NCI-H2029 treated with DMSO at 0.1 percent for 48 hours (cell line): ENCODE measurements around the gene UBAC2.
"Not testable (repeated sequence)": the region's sequence is repeated elsewhere in the genome, so short reads cannot be mapped to it uniquely, and the experiment has no call there.

Experiments used
- DNase-seq: peaks from one replicate; lab custom pipeline; 2025; lab: John Stamatoyannopoulos, UW

Gene UBAC2

DNA sequence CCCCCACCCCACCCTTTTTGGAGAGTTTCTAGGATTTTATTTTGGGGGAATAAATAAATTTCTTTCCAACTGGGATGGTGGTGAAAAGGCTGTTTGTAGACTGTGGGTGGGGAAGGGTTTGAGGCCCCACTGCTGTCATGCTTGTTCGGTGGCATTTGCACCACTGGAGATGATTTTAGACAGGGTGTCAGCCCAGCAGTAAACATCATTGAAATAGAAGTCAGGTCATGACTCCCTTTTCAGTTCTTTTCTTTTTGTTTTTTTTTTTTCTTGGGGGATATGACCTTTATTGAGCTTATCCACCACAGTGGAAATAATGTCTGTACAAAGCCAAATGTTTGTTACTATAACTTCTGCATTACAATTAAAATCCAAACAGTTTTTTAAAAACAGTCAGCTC, 14.1 kb downstream of the UBAC2 start:
- DNase-seq, result no peak

DNA sequence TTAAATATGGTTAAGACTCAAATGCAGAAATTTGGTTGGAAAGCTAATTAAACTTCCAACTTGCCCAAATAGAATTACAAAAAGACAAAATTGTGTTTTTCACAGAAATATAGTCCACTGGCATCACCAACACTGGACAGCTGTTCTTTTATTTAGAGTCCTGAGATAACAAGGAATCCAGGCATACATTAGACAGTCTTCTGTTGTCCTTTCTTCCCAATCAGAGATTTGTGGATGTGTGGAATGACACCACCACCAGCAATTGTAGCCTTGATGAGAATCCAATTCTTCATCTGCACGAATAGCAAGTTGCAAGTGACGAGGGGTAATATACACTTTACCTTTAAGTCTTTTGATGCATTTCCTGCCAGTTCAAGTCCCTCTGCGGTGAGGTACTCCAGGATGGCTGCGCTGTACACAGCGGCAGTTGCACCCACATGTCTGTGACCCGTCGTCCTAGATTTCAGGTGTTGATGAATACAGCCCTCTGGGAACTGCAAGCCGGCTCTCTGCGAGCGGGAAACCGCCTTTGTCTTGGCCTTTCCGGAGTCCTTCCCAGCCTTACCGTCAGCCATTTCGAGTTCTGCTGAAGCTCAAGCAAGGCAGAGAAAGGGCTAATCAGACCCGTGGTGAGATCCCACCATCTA, 14.7 kb downstream of the UBAC2 start:
- DNase-seq, result no peak

DNA sequence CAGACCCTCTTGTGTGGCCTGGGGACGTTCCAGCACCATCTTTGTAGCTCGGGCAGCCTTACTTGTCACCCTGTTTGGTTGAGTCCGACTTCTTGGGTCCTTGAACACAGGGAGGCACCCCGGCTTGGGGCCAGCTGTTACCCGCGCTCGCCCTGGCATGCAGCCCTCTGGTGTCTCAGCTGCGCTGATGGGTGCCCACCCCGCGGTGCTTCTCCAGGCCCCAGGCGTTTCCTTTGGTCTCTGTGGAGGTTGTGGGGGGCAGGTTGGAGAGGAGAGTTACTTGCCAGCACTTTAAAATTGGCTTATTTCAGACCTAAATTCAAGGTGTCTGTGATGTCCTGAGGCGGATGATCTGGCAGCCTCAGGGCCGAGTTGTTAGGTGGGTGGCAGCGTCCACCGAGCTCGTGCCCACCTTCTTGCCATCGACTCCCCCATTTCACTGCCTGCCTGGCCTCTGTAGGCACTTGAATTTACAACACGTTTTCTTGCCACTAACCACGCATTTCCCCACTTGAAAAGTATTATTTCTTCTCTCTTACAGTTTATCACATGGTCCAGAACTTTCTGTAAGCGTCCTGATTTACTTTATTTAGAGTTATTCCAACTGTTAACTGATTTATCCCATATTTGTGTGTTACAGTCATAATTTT, 16.9 kb downstream of the UBAC2 start:
- DNase-seq, result no peak

DNA sequence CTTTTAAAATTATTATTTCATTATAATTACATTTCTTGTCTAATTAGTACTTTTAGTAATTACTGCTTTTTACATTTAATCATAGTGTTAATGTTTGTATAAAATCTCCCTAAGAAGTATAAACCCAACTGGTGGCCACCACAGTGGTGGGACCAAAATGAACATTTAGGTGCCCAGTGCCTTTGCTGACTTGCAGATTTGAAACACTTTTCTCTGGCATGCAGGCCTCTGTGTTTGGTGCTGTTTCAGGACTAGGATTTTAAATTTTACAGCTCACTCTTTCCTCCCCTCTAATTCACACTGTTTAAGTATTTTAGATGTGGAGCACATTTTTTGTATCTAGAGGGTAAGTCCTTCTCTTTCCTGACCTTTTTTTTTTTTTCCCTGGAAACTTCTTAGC, 17.5 kb downstream of the UBAC2 start:
- no peak for DNase-seq

DNA sequence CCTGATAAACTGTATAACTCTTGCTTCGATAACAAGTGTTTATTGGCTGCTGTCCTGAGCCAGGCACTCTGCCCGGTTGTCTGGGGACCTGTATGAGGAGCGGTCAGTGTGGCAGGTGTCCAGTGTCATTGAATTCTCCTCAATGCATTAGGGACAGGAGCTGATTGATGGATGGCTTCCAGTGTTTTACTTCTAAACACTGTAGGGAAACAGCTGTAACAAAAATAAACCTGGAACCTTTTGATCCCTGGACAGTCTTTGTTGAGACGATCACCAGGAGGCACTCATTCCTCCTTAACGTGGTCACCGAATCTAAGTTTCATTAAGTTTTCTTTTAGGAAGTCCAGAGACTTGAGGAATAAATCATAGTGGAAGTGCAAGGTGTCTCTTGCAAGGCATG, 17.9 kb downstream of the UBAC2 start:
- DNase-seq, result no peak

DNA sequence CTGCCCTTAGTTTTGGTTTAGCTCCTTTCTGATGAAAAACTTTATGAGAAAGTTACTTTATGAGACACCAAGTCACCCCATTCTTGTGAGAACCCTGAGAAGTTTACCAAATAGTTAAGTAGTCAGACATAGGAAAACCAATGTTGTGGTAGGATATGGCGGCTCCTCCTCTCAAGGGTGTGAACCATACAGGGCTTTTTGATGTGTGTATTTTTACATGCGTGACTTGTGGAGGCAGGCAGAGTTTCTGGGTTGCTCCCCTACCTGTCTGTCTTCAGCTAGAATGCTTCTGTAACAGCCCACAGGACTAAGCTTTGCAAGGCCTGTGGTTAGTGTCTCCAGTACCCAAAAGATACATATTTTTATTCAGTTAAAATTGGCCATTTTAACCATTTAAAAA, 18.3 kb downstream of the UBAC2 start:
- DNase-seq, result no peak

DNA sequence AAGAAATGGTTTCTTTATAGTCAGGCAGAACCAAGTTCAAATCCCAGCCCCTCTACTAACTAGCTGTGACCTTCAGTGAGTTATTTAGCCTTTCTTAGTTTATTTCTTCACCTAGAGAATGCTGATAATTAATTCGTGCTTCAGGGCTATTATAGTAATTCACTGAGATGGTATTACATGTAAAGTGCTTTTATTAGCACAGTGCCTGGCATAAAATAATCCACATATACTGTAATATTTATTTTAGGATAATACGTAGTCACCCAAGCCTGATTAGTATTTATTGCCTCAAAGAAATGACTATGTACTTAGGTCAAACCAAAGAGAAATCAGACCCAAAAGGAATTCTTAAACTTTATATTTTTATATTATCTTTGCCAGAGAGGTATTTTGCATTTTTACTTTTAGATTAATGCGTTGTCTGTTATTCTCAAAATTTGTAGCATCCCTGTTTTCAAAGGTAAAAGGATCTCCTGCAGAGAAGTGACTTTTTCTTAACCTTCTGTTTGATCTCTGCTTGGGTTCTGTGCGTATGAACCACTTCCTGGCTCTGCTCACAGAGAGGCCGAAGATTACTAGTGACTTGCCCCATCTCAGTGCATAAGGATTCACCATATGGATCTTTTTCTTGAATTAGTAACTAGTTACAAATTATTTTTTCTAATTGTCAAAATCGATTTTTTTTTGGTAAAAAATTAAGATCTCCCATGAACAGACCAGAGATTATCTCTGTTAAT, 19.7 kb downstream of the UBAC2 start:
- no peak for DNase-seq

DNA sequence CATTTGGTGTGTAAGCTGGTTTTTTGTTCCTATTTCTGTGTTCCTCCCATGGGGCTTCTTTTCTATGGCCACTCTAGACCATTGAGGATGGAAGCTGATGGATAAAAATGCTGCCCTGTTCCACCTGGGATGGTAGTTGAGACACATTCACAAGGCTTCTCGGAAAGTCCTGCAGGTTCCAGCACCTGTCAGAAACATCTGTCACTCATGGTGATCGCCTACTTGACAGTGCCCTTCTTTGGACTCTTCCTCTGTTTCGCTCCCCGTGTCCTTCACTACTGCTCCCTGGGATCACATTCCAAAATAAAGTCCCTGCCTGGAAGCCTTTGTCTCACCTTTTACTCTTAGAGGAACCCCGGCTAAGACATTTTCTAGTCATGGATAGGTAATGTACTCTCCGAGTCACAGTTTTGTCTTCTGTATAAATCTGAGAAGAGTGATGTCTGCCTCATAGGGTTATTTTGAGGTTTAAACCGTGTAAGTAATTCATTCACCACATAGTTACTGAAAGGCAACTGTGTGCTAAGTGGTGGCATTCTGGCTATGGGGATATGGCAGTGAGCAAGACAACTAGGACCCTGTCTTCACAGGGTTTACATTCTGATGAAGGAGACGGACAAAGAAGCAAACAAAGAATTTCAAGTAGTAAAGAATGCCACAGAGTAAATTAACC, 21.0 kb downstream of the UBAC2 start:
- DNase-seq, result no peak

DNA sequence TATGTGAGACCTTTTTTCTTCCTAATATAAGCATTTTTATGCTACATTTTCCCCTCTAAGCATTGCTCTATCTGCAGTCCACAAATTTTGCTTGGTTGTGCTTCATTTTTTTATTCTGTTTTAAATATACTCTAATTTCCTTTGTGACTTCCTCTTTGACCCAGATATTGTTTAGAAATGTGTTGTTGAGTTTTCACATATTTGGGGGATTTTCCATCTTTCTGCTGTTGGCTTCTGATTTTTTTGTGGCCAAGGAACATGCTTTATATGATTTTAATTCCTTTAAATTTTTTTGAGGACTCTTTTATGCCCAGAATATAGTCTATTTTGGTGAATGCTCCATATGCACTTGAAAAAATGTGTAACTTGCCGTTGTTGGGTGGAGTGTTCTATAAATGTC, 22.9 kb downstream of the UBAC2 start:
- no peak for DNase-seq

DNA sequence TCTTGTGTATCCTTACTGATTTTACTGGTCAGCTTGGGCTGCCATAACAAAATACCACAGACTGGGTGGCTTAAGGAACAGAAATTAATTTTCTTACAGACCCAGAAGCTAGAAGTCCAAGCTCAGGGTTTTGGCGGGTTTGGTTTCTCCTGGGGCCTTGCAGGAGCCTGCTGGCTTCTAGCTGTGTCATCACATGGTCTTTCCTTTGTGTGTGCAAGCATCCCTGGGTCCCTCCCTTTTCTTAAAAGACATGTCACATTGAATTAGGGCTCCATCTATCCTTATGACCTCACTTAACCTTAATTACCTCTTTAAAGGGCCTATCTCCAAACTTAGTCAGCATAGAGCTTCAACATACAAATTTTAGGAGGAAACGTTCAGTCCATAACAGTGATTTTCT, 23.4 kb downstream of the UBAC2 start:
- DNase-seq, result no peak

DNA sequence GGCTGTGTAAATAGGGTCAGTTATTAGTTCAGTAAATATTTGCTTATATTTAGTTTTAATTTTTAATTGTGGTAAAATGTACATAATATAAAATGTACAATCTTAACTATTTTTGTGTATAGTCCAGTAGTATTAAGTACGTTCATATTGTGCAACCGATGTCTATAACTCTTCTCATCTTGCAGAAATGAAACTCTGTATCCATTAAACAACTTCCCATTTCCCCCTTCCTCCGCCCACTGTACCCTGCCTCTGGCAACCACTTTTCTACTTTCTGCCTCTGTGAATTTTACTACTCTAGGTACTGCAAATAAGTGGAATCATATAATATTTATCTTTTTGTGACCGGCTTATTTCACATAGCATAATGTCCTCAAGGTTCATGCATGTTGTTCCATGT, 24.4 kb downstream of the UBAC2 start:
- DNase-seq, result no peak

DNA sequence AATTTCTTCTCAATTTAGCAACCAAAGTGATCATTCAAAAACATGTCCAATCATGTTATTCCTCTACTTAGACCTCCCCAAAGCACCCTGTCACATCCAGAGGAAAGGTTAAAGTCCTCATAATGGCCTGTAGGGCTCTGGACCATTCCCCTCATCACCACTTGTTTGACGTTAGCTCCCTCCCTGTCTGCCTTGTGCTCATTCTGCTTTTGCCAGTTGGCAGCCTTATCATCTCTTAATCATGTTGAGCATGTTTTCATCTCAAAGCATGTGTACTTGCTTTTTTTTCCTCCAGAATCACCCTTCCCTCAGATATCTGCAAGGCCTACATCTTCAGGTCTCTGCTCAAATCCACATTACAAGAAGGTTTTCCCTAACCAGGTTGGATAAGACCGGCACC, 25.9 kb downstream of the UBAC2 start:
- DNase-seq, result no peak

DNA sequence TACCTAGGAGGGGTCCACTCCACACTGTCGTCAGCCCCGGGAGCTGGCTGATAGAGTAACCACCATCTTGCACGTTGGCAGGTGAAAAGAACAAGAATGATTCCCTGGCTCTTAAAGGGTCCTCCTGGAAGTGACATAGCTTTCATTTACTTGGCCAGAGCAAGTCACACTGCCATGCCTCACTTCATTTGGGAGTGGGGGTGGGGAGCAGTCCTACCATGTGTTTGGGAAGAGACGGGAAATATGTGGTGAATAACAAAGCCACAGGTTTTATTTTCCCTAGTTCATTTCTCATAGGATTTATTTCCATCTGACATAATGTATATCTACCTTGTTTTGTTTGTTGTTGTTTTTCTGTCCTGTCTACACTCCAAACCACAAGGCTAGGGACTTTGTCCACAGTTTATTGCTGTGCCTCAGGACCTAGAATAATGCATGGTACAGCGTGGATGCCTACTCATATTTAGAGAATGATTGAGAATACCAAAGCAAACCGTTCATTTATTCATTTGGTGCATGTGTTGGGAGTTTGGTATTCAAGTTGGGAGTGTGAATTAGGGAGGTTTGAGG, 26.8 kb downstream of the UBAC2 start:
- no peak for DNase-seq

DNA sequence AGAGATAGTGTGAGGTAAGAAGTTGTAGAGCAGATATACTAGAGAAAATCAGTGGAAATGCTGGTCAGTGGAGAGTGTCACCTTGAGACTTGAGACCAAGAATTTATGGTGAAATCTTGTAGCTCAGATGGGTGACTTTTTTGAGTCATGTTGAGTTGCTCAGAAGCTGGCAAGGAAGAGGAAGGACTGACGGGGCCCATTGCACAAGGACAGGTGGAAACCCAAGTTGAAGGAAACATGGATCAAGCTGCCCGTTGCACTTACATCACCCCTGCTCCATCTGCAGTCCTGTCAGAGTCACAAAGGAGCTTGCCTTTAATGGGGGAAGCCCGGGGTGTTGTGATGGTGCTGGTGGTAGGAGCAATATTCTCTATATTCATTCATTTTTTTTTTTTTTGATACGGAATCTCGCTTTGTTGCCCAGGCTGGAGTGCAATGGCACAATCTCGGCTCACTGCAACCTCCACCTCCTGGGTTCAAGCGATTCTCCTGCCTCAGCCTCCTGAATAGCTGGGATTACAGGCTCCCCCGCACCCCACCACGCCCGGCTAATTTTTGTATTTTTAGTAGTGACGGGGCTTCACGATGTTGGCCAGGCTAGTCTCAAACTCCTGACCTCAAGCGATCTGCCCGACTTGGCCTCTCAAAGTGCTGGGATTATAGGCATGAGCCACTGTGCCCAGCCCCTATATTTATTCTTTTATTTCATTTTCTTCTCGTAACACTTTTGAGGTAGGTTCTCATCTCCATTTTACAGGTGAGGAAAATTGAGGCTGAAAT, 27.4 kb downstream of the UBAC2 start:
- DNase-seq, result no peak

DNA sequence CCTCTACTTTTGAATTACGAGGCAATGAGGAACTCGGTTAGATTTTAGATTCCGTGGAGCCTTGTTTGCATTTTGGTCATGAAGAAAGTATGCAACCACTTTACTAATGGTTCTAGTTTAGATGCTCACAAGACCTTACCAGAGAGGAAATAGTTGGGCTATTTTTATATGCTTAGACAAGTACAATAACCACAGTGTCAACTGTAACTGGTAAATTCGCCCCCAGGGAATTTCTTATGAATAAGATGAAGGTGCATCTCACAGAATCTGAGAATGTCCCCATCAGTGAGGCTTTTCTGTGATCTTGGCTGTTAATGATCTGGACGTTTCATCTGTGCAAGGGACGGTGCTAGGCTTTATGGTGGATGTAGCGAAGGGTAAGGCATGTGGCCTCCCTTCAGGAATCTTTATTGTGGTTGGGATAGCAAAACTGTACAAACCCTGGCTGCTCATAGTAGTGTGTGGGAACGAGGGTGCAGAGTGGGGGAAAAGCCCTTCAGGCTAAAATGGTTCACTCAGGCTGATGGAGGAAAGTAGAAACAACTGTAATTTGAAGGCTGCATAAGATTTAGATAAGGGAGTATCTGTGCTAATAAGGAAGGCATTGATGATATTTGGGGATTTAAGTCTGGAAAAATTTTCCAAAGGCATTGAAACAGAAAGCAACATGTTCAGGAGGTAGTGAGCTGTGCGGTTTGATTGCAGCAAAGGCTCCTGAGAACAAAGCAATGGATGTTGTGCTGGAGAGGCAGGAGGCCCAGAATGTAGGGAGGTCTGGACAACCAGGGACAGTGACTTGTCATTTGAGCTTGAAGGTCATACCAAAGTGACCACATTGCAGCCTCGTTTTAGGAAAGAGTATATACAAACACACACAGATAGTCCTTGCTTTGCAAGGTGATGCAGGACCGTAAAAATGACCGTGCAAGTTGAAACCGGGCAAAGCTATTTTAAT, 28.4 kb downstream of the UBAC2 start:
- DNase-seq, result no peak

DNA sequence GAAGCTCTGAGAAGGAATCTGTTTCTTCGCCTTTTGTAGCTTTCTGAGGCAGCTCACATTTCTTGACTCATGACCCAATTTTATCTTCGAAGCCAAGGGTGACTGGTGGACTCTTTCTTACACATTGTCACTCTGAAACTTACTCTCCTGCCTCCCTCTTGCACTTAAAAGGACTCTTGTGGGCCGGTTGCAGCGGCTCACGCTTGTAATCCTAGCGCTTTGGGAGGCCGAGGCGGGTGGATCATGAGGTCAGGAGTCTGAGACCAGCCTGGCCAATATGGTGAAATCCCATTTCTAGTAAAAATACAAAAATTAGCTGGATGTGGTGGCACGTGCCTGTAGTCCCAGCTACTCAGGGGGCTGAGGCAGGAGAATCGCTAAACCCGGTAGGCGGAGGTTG, 29.9 kb downstream of the UBAC2 start:
- DNase-seq, result not testable (repeated sequence)

DNA sequence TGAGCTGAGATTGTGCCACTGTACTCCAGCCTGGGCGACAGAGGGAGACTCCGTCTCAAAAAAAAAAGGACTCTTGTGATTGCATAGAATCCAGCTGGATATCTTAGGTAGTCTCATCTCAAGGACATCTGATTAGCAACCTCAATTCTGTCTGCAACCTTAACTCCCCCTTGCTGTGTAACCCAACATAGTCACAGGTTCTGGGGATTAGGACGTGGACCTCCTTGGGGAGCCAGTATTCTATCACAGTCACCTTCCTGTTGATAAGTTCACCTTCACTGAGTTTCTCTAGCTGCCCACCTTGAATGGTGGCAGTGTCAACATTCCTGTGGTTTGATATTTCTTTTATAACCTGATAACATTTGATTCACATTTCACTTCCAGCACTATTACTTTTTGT, 30.3 kb downstream of the UBAC2 start:
- DNase-seq, result no peak

DNA sequence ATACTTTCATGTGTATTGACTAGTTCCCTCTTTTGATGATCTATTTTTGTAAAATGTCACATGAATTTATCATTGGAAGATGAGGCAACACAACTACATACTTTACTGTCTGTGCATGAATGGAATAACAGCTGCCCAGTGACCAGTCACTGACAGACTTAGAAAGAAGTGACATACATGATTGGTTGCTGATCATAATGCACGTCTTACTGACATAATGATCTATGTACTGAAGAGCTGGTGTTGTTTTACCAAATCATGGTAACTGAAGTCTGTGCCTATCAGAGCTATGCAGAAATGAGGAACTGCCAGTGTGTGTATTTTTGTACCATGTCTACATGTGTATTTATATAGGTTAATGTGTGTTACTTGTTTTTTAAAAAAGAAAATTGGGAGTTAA, 31.1 kb downstream of the UBAC2 start:
- DNase-seq, result no peak

DNA sequence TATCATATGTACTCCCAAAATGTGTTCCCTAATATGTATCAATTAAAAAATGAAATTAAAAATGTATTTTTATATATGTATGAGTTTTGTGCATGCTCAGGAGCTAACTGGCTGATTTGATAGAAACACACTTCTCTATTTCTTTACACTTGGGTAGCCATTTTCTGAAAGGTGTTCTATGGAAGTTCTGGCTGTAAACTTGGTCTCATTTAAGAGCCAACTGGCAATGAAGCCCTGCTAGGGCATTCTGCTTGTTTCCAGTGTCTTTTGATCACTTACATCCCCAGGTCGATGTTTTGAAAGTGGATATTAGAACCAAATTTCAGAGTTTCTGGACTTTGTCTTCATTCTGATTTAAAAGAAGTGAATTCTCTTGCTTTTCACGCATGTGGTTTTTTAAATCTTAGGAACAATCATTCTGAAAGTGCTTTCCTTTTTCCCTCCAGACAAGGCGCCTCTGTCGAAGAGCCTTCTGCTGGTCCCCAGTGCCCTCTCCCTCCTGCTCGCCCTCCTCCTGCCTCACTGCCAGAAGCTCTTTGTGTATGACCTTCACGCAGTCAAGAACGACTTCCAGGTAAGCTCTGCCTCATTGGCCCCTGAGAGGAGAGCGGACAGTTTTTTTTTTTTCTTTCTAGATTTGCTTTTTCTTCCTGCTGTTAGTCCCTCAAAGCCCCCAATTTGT, 37.5 kb downstream of the UBAC2 start:
- DNase-seq, result no peak

DNA sequence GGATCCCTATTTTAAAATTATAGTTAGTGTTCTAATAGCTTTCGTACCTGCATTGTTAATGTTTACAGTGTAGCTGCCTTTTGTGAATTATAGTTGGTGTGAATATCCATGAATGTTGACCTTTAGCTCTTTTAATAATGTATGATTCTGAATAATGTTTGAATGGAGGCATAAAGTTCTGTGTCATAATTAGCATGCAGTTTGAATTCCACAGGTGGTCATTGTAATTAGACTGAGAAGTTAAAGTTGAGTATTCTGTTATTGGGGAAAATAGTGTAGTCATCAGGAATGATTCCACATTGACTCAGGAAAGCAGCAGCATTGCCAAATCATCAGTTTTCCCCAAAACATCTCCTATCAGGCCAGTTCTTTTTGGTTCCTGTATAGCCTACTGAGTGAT, 45.4 kb downstream of the UBAC2 start:
- DNase-seq, result no peak
